GM20431 (cell line): ENCODE measurements around the gene GYS1.

Experiments used
- in situ Hi-C: fragments of 300-500 bp; cut with MseI, MboI; formaldehyde crosslinking; loops from one replicate; pipeline ENCODE4 v1.15.0; 2020; ENCODE audit warnings: low sequenced_read_pairs; ENCODE audit not compliant: unreplicated experiment

Gene GYS1

GRCh38 chr19:48965806-48966540 lies 27.1 kb downstream of the GYS1 start:
- in situ Hi-C loops = no loop called here

- in situ Hi-C loops = no loop called here
These were observed 27.9 kb downstream of the GYS1 start, which contains the start of gene FTL for GRCh38 chr19:48965040-48965805. Gene FTL (plus strand): TSS chr19:48965309. CDS start chr19:48965508, 199 bp downstream.

GRCh38 chr19:48964205-48965039 lies 28.7 kb downstream of the GYS1 start:
- in situ Hi-C loops = no loop called here

GRCh38 chr19:48963371-48964204 lies 29.5 kb downstream of the GYS1 start:
- in situ Hi-C loops = no loop called here

GRCh38 chr19:48962849-48963165 lies 30.3 kb downstream of the GYS1 start:
- in situ Hi-C loops = no loop called here

GRCh38 chr19:48962029-48962848 lies 30.9 kb downstream of the GYS1 start:
- in situ Hi-C loops = no loop called here

GRCh38 chr19:48961673-48962028 lies 31.5 kb downstream of the GYS1 start:
- in situ Hi-C loops = no loop called here

GRCh38 chr19:48961051-48961649 lies 32.0 kb downstream of the GYS1 start:
- in situ Hi-C loops = no loop called here

- in situ Hi-C loops = no loop called here
These were observed 33.5 kb downstream of the GYS1 start for GRCh38 chr19:48959341-48960239.

- in situ Hi-C loops = no loop called here
These were observed 35.1 kb downstream of the GYS1 start for GRCh38 chr19:48958006-48958405.

- in situ Hi-C loops = no loop called here
These were observed 37.7 kb downstream of the GYS1 start for GRCh38 chr19:48955308-48955958.

- in situ Hi-C loops = no loop called here
These were observed 38.4 kb downstream of the GYS1 start, which contains the start of gene BAX for GRCh38 chr19:48954595-48955307. Gene BAX (plus strand): TSS chr19:48954875. CDS start chr19:48954929, 54 bp downstream.

- in situ Hi-C loops = no loop called here
These were observed 39.0 kb downstream of the GYS1 start for GRCh38 chr19:48953990-48954594.

- in situ Hi-C loops = no loop called here
These were observed 40.0 kb downstream of the GYS1 start for GRCh38 chr19:48953141-48953540.

- in situ Hi-C loops = no loop called here
These were observed 42.1 kb downstream of the GYS1 start for GRCh38 chr19:48950830-48951519.

GRCh38 chr19:48950159-48950558 lies 43.0 kb downstream of the GYS1 start:
- in situ Hi-C loops = no loop called here
